ENCODE results near the gene CAMK1D.
"Not testable (repeated sequence)": the region's sequence is repeated elsewhere in the genome, so short reads cannot be mapped to it uniquely, and the experiment has no call there.

DNA sequence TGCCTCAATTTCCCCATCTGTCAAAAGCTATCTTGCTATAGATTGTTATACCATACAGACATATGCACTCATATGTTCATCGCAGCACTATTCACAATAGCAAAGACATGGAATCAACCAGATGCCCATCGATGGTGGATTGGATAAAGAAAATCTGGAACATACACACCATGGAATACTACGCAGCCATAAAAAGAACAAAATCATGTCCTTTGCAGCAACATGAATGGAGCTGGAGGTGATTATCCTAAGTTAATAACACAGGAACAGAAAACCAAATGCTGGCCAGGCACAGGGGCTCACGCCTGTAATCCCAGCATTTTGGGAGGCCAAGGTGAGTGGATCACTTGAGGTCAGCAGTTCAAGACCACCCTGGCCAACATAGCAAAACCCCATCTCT lies 14.2 kb upstream of the CAMK1D start:
- TF ChIP-seq, protein P1, sequence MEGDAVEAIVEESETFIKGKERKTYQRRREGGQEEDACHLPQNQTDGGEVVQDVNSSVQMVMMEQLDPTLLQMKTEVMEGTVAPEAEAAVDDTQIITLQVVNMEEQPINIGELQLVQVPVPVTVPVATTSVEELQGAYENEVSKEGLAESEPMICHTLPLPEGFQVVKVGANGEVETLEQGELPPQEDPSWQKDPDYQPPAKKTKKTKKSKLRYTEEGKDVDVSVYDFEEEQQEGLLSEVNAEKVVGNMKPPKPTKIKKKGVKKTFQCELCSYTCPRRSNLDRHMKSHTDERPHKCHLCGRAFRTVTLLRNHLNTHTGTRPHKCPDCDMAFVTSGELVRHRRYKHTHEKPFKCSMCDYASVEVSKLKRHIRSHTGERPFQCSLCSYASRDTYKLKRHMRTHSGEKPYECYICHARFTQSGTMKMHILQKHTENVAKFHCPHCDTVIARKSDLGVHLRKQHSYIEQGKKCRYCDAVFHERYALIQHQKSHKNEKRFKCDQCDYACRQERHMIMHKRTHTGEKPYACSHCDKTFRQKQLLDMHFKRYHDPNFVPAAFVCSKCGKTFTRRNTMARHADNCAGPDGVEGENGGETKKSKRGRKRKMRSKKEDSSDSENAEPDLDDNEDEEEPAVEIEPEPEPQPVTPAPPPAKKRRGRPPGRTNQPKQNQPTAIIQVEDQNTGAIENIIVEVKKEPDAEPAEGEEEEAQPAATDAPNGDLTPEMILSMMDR (IDR thresholded peaks at IDR 0.05), result not testable (repeated sequence)
- not testable (repeated sequence) for TF ChIP-seq POLR2A (IDR thresholded peaks at IDR 0.05)
